HG02973 (cell line): ENCODE results near the gene MCTP1.
A peak's percentile ranks its signal among the peaks of the same experiment; 100 is the strongest.
"Not testable (repeated sequence)": the region's sequence is repeated elsewhere in the genome, so short reads cannot be mapped to it uniquely, and the experiment has no call there.

Experiments
- ATAC-seq: cut with Tn5 transposase; IDR thresholded peaks from one replicate; pipeline ENCODE4 v1.9.1; 2021; ENCODE audit warnings: moderate library complexity; ENCODE audit not compliant: unreplicated experiment

MCTP1 gene

DNA sequence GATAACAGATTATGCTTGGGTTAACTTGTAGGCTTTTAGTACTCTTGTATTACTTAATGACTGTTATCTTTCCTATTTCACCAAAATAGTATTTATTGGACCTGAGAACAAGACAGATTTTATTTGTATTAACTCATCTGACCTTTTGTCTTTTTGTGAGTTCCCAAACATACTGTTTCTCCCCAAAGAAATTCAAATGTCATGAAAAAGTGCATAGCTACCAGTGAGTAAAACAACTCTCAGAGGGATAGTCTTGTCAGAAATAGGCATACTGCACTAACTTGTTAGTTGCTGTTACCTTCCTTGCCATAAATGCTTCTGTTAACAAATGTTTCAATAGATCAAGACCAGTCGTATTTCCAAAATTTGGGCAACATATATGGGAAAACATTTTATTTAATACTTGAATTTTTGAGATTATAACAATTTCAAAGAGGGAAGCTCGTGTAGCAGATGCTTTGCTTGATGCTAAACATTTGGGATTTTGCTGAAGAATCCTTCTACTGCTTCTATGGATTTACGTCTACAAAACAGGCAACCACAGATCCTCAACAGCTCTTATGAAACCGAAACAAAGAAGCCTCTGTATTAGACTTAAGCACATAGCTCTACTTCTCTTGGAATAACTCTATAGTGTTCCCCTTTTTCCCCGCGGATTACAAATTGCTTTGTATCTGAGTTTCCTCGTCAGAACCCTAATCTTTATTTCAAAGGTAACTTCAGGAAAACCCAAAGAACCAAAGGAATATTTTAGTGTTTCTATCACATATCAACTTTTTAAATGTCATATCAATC lies 248.8 kb downstream of the MCTP1 start:
- no peak for ATAC-seq

DNA sequence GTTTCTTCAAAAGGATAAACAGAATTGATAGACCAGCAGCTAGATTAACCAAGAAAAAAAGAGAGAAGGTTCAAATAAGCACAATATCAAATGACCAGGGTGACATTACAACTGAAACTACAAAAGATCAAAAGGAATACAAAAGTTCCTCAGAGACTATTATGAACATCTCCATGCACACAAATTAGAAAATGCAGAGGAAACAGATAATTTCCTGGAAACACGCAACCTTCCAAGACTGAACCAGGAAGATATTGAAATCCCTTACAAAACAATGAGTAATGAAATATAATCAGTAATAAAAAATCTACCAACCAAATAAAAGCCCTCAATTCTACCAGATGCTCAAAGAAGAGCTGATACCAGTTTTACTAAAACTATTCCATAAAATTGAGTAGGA lies 252.1 kb downstream of the MCTP1 start:
- ATAC-seq, result no peak

DNA sequence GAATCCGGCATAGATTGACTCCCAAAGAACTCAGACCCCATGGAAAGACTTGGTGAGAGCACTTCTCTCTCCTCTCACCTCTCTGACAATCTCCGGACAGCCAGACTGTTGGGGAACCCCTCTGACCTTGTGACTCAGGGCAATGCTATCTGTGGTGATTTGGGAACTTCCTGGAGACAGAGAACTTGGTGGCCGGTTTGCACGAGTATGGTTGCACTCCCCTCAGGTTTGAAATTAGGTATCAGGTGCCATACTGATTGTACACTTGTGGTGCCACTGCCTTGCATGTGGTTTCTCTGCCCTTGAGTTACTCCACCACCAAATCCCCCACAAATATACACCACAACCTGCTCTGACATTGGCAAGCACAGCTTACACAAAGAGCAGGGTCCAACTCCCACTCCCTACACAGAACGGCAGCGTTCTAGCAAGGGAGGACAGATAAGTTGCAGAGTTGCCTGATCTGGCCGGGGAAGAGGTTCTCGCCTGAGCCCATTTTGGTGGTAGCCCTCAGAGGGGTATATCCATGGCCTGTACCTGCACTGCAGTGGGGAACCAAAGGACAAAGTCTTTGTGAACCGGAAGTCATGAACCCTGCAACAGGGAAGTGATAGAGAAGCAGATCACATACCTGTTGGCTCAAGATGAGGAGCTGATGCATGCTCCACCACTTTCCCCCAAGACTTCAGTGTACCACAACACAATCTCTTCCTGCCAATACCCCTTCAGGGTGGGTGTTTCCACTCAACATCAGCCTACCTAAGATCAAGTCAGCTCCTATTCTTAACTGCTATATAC lies 255.1 kb downstream of the MCTP1 start:
- peak; percentile 59 for ATAC-seq

DNA sequence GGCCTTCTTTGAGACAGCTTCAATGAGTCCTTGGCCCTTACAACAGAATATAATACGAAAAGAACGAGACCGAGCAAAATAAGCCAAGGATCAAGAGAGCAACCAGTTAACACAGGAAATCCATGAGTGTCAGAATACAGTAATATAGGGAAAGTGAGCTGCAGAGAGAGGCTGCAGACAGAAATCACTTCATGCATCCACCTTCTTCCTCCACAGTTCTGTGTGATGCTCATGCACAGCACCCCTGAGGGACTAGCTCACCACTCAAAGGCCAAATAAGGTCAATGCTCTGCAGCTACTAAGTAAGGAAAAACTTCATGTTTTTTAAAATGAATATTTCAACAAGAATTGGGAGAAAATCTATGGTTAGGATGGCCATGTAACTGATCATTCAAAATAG lies 257.1 kb downstream of the MCTP1 start:
- ATAC-seq, result no peak

DNA sequence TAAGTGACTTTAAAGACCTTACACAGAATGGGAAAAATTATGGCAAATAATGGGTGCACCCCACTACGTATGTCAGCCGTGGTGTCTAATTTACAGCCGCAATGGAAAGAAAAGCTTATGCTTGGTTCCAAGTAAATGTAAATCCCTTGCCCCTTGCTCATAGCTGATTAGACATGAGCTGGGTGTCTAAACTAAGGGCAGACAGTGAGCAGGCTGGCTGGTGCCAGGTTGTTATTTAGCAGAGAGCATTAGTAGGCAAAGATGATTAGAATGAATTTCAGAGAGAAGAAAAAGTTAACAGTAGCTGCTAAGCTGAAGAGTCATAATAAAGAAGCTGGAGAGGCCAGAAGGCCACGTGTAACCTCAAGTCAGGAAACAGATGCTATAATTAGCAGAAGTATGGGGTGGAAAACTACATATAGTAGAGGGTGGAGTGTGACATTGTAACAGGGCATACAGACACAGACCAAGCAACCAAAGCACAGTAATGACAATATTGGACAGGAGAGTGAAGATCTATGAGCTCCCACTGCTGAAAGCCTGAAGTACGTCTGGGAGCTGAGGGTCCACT lies 257.7 kb downstream of the MCTP1 start:
- no peak for ATAC-seq

DNA sequence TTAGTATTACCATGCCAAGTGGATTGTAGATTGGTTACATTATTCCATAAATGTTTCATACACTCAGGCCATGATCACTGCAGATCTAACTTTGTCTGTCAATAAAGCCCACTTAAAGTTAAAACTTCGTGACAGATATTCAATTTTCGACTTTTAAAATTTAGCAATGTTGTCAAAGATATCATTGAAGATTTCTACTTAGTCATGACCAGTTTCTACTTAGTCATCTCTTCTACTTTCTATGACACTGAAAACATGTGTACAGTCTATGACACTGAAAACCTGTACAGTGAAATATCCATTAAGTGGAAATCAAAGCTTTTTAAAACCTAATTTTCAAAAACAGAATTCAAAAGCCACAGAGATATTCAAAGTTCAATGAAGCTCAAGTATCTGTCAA lies 258.2 kb downstream of the MCTP1 start:
- ATAC-seq, result no peak

DNA sequence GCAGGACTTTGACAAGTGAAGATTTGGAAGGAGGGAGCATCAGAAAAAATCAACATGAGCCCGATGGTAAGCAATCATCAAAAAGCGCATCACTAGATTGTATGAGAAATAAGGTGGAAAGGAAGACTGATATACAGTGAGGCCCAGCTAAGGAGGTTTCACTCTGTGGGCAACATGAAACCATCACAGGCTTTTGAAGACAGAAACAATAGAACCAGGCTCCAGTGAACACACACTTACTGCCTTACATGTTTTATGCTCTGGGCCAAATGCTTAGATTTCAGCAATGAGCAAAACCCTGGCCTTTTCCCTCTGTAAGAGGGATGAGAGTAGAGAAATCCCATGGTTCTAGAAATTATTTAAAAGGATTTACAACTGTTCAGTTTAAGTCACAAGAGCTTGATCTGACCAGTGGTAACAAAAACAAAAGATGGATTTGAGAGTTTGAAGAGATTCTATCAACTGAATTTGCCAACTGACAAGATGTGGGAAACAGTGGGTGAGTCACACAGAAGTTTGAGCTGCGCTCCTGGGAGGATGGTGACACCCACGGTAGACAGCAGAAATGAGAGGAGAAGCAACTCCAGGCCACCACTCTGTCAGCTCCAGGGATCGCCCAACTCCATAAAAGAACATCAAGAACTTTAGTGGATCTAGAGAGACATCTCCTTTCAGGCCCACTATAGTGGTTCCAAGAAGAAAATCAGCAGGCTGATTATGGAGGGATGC lies 261.8 kb downstream of the MCTP1 start:
- ATAC-seq, result peak; percentile 57

DNA sequence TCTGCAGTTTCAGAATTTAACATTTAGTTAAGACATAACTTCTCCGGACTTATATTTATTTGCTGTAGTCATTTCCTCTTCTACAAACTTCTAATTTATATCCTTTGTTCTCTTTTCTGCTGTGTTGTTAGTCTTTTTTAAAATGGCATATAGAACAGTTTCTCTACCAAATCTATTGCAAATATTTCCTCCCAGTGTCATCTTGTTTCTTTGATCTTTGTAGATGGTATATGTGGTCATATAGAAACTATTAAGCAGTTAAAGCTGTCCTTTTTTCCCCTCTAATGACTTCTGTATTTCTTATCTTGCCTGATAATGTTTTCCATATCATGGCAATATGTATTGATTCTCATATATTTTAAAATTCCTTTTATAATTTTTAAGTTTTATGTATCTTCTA lies 264.5 kb downstream of the MCTP1 start:
- no peak for ATAC-seq

DNA sequence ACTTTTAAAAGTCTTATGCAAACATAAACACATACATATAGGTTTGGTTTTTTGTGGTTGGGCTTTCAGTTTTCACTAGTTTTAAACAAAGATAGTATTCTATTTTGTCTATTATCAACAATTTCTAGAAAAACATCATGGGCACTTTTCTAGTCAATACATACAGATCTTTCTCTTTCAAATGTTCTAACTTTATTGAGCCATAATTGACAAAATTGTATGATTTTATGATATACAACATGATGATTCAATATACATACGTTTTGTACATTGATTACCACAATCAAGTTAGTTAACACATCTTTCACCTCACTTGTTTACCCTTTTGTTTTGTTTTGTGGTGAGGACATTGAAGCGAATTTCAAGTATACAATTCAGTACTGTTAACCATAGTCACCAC lies 265.9 kb downstream of the MCTP1 start:
- ATAC-seq, result no peak

DNA sequence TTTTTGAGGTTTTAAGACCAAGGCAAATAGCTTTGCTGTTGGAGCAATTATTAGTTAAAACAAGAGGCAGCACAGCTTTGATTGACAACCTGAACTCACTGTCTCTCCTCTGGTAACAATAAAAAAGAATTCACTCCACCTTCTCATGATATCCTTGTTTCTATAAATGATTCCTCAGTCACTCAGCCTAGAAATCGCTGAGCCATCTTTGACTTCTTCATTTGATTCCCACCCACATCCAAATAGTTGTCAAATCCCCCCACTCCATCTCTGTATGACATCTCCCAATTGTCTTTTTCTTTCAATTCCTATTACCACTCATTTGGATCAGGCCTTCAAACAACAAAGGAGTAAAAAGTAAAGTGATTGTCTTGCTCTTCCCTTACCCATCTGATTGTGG lies 266.4 kb downstream of the MCTP1 start:
- ATAC-seq, result no peak

DNA sequence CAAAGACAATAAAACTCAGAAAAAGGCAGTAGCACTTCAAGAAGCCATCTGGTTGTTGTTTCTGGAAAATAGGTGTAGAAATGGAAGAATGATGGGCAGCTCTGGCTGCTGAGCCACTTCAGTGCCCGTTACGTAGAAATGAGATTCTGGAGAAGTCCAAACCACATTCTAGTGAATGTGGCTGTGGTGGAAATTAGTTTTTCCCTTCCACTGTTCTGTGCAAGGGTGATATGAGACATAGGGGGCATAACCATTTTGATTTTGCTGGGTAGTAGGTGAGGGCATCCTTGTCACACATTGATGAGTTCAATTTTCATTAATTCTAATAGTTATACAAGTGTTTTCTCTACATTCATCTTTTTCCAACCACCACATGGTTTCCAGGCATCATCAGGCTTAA lies 275.1 kb downstream of the MCTP1 start:
- ATAC-seq, result no peak

DNA sequence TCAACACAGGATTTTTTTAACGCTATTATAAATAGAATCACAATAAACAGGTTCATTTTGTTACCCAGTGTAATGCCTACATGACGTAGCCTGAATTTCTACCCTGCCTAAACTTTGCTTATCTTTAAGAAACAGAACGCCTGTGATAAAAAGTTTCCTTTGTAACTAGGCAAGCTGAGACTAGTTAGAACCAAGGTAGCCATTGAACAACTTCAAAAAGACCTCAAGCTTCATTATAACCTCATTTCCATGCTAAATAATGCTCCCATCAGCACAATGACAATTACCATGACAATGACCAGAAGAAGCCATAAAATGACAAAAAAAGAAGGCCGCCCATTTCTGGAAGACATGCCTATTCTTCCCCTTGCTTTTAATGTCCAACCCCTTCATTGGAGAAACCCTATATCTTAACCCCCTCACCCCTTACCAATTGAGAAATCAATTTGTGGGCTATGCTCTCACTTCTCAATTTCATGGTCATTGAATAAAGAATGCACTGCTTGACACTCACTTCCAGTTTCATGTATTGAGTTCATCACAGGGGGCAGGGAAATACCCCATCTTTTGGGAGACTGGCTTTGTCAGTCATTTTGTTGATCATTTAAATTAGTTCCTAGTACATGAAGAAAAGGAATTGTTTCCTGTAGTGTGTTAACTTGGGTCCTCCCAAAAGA lies 276.8 kb downstream of the MCTP1 start:
- peak; percentile 69 for ATAC-seq

DNA sequence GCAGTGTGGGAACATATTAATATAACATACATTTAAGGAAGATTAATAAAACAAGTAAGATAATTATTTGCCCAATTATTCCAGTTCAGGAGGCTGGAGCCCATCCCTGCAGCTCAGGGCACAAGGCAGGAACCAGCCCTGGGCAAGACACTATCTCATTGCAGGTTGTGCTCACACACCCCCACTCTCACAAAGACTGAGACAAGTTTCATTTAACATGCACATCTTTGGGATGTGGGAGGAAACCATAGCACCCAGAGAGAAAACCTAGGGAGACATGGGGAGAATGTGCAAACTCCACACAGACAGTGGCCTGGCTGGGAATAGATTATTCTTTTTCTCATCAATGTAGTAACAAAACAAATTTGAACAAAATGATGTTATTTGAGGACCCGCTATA lies 279.1 kb downstream of the MCTP1 start:
- no peak for ATAC-seq

DNA sequence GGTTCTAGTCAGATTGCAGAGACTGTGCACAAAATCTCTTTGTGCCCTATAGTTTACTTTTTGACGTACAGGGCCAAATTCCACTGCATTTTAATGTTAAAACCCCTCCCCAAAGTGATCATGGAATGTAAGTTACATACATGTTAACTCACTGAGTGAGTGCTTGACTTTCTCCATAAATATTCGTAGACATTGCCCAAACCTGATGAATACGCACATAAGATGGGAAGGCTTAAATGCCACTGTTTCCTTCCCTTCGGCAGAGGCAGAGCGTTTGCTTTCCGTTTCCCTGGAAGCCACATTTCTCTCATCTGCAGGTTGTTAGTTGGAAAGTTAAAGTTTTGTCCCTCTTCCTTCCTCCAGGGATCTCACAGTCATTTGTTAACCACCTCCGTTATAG lies 286.2 kb downstream of the MCTP1 start:
- ATAC-seq, result no peak

DNA sequence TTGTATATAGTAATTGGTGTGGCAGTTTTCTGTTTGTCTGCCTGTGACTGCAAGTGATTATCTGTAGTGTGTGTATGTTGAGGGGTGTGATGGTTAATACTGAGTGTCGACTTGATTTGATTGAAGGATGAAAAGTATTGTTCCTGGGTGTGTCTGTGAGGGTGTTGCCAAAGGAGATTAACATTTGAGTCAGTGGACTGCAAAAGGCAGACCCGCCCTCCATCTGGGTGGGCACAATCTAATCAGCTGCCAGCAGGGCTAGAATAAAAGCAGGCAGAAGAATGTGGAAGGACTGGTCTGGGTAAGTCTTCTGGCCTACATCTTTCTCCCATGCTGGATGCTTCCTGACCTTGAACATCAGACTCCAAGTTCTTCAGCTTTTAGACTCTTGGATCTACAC lies 290.4 kb downstream of the MCTP1 start:
- ATAC-seq, result not testable (repeated sequence)

DNA sequence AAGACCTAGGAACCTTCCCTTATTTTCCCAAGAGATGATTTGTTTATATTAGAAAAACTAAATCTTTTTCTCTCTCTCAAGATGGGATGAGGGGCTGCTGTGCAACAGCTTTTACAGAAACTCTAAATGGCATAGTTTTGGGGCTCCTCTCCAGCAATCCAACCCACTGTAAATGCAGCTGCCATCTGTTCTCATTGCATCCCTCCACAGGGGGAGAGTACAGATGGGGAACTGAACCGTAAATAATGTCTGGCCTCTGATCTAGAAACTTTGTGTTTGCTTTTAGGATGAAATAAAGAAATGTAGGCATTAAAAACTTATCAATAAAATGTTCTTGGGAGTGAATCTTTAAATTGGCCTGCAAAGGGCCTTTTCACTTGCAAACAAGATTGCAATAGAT lies 291.4 kb downstream of the MCTP1 start:
- ATAC-seq, result no peak

DNA sequence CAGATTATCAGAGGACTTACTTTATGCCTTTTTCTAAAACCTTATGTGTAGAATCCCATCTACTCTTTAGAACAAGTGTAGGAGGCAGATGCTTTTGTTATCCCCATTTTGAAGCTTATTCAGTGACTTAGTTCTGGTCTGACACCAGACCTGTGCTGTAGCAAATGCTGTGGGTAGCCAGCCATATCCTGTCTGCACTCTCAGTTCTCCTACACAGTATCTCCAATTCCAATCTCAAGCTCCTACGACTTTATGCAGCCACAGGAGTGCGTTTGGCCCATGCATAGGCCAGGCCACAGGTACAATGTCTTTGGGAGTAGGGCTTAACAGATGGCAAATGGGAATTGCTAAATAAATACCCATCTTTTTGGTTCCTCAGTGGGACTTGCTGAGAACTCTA lies 292.6 kb downstream of the MCTP1 start:
- ATAC-seq, result peak; percentile 48

DNA sequence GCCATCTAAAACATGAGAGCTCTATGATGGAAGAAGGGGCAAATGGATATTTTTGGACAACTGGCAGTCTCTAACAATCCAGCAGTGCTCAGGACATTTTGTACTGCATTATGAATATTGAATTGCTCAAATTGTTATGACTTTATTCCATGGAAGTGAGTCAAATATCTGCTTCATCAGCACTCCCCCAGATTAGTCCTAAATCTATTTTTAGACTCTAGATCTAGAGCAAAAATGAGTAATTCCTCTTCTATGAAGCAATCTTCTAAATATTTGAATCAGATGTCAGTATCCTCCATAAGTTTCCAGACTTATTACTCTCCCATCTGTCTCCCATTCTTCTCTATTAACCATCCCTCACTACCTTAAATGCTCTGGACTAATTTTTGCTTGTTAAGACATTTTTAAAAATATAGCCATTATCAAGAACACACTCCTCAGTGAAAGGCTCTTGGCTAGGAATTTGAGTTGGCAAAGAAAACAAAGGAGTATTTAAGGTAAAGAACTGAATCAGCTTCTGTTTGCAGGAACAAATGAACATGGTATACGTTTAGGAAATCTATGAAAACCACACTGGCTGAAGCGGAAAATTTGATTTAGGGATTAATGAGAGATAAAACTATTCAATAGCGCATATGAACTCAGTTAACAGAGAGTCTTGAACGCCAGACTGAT lies 300.9 kb downstream of the MCTP1 start:
- ATAC-seq, result no peak

DNA sequence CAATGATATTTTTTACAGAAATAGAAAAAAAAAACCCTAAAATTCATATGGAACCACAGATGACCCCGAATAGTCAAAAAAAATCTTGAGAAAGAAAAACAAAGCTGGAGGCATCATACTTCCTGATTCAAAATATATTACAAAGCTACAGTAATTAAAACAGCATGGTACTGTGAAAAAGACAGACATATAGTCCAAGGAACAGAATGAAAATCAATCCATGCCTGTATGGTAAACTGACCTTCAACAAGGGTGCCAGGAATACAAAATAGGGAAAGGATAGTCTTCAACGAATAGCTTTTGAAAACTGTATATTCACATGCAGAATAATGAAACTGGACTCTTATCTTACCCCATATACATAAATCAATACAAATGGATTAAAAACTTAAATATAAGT lies 307.5 kb downstream of the MCTP1 start:
- no peak for ATAC-seq

DNA sequence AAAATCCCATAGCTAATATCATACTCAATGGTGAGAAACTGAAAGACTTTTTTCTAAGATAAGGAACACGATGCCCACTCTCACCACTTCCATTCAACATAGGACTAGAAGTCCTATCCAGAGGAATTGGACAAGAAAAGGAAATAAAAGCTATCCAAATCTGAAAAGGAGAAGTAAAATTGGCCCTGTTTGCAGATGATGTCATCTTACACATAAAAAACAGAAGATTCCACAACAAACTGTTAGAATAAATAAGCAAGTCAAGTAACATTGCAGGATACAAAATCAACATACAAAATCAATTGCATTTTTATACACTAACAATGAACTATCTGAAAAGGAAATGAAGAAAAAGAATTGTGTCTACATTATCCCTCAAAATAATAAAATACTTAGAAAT lies 308.0 kb downstream of the MCTP1 start:
- ATAC-seq, result no peak
